ENCODE results near the gene RPP38.

Gene RPP38

GRCh38 chr10:15097011-15097812, at the start of gene RPP38:
Gene RPP38 (plus strand): TSS chr10:15097355. CDS start chr10:15103315, 5,960 bp downstream.
- peak; percentile 90 to 95 (median 93) for DNase-seq (ENCODE audit: low read depth in 2 of 3, low spot score in 1 of 3)

GRCh38 chr10:15049533-15049932, 47.6 kb upstream of the RPP38 start:
- no peak for DNase-seq (ENCODE audit: low read depth in 2 of 3, low spot score in 1 of 3)

GRCh38 chr10:15052121-15052520, 45.0 kb upstream of the RPP38 start:
- DNase-seq (ENCODE audit: low read depth in 2 of 3, low spot score in 1 of 3): no peak

- DNase-seq (ENCODE audit: low read depth in 2 of 3, low spot score in 1 of 3): no peak
These were observed 44.1 kb upstream of the RPP38 start for GRCh38 chr10:15053061-15053460.

GRCh38 chr10:15058689-15059088, 38.5 kb upstream of the RPP38 start:
- DNase-seq (ENCODE audit: low read depth in 2 of 3, low spot score in 1 of 3): no peak

GRCh38 chr10:15059914-15060313, 37.2 kb upstream of the RPP38 start:
- no peak for DNase-seq (ENCODE audit: low read depth in 2 of 3, low spot score in 1 of 3)

GRCh38 chr10:15060638-15061037, 36.5 kb upstream of the RPP38 start:
- no peak for DNase-seq (ENCODE audit: low read depth in 2 of 3, low spot score in 1 of 3)

GRCh38 chr10:15067154-15067553, 30.0 kb upstream of the RPP38 start:
- no peak for DNase-seq (ENCODE audit: low read depth in 2 of 3, low spot score in 1 of 3)

GRCh38 chr10:15068802-15069201, 28.4 kb upstream of the RPP38 start:
- no peak for DNase-seq (ENCODE audit: low read depth in 2 of 3, low spot score in 1 of 3)

- no peak for DNase-seq (ENCODE audit: low read depth in 2 of 3, low spot score in 1 of 3)
These were observed 27.9 kb upstream of the RPP38 start for GRCh38 chr10:15069230-15069629.

GRCh38 chr10:15072358-15072757, 24.8 kb upstream of the RPP38 start:
- no peak for DNase-seq (ENCODE audit: low read depth in 2 of 3, low spot score in 1 of 3)

- no peak for DNase-seq (ENCODE audit: low read depth in 2 of 3, low spot score in 1 of 3)
These were observed 21.7 kb upstream of the RPP38 start for GRCh38 chr10:15075421-15075820.

GRCh38 chr10:15083674-15084501, 13.3 kb upstream of the RPP38 start:
- no peak for DNase-seq (ENCODE audit: low read depth in 2 of 3, low spot score in 1 of 3)

GRCh38 chr10:15084502-15084922, 12.6 kb upstream of the RPP38 start:
- DNase-seq (ENCODE audit: low read depth in 2 of 3, low spot score in 1 of 3): no peak

- peak; percentile 63 to 80 (median 71) for DNase-seq (ENCODE audit: low read depth in 2 of 3, low spot score in 1 of 3)
These were observed 8.5 kb upstream of the RPP38 start, which contains the start of gene ACBD7 for GRCh38 chr10:15088428-15089261. Gene ACBD7 (minus strand): TSS chr10:15088776. CDS start chr10:15088728, 48 bp downstream.

GRCh38 chr10:15091418-15091817, 5.7 kb upstream of the RPP38 start:
- no peak for DNase-seq (ENCODE audit: low read depth in 2 of 3, low spot score in 1 of 3)

- DNase-seq (ENCODE audit: low read depth in 2 of 3, low spot score in 1 of 3): no peak
These were observed 4.2 kb upstream of the RPP38 start for GRCh38 chr10:15092855-15093408.

- no peak for DNase-seq (ENCODE audit: low read depth in 2 of 3, low spot score in 1 of 3)
These were observed 519 bp upstream of the RPP38 start for GRCh38 chr10:15096661-15097010.

GRCh38 chr10:15099886-15100285, 2.7 kb downstream of the RPP38 start:
- DNase-seq (ENCODE audit: low read depth in 2 of 3, low spot score in 1 of 3): no peak

- DNase-seq (ENCODE audit: low read depth in 2 of 3, low spot score in 1 of 3): no peak
These were observed 6.4 kb downstream of the RPP38 start for GRCh38 chr10:15103513-15103912.
